Neural progenitor cell (in vitro differentiated cells): ENCODE results near the gene SCFD2. TPM values are rescaled to one million over a fixed set of nuclear protein-coding genes. Genes with fewer than 3 reads are reported as not detected.

Experiments
- DNase-seq: peaks from one replicate; pipeline ENCODE4 v3.0.0-alpha.2; 2016; ENCODE audit warnings: low spot score
- H2AFZ ChIP-seq: fragments of 200-600 bp; sonication (generic); replicated peaks from 2 replicates; pipeline ENCODE4 v1.6.1; 2016; ENCODE audit warnings: antibody characterized with exemption
- H3F3A ChIP-seq: fragments of 200-600 bp; sonication (generic); 2 replicates; pipeline ENCODE4 v1.6.1; 2016; ENCODE audit warnings: antibody characterized with exemption, low read depth
- H3K27ac ChIP-seq: fragments of 200-600 bp; sonication (generic); 2 replicates; pipeline ENCODE4 v1.5.1; 2016; ENCODE audit warnings: mild to moderate bottlenecking
- H3K27me3 ChIP-seq: fragments of 200-600 bp; sonication (generic); 2 replicates; pipeline ENCODE4 v1.6.1; 2016; ENCODE audit warnings: mild to moderate bottlenecking, moderate library complexity
- H3K36me3 ChIP-seq: fragments of 200-600 bp; sonication (generic); 2 replicates; pipeline ENCODE4 v1.5.1; 2016
- H3K4me1 ChIP-seq: fragments of 200-600 bp; sonication (generic); 2 replicates; pipeline ENCODE4 v1.6.1; 2016; ENCODE audit warnings: mixed run types
- H3K4me2 ChIP-seq: fragments of 200-600 bp; sonication (generic); 2 replicates; pipeline ENCODE4 v1.6.1; 2016
- H3K4me3 ChIP-seq: fragments of 200-600 bp; sonication (generic); 2 replicates; pipeline ENCODE4 v1.5.1; 2016
- H3K79me2 ChIP-seq: fragments of 200-600 bp; sonication (generic); 2 replicates; pipeline ENCODE4 v1.6.1; 2016; ENCODE audit warnings: low read depth
- H3K9ac ChIP-seq: fragments of 200-600 bp; sonication (generic); 2 replicates; pipeline ENCODE4 v1.6.1; 2016
- H3K9me3 ChIP-seq: fragments of 200-600 bp; sonication (generic); 2 replicates; pipeline ENCODE4 v1.5.1; 2016; ENCODE audit warnings: low read depth
- H4K20me1 ChIP-seq: fragments of 200-600 bp; sonication (generic); 2 replicates; pipeline ENCODE4 v1.6.1; 2016; ENCODE audit warnings: low read depth
- H3K27ac Mint-ChIP-seq: 3 replicates; pipeline ENCODE4 v1.8.0; 2021; ENCODE audit warnings: mixed read lengths
- H3K27me3 Mint-ChIP-seq: 2 replicates; pipeline ENCODE4 v1.8.0; 2022; ENCODE audit warnings: low read depth, mild to moderate bottlenecking, inconsistent platforms, moderate library complexity, mixed read lengths; ENCODE audit not compliant: insufficient read depth
- H3K36me3 Mint-ChIP-seq: 3 replicates; pipeline ENCODE4 v1.8.0; 2021; ENCODE audit warnings: mixed read lengths
- H3K4me1 Mint-ChIP-seq: 3 replicates; pipeline ENCODE4 v1.8.0; 2021; ENCODE audit warnings: mixed read lengths
- H3K4me3 Mint-ChIP-seq: 3 replicates; pipeline ENCODE4 v1.8.0; 2021; ENCODE audit warnings: mild to moderate bottlenecking, moderate library complexity, mixed read lengths
- H3K9me3 Mint-ChIP-seq: 3 replicates; pipeline ENCODE4 v1.8.0; 2020; ENCODE audit warnings: mixed read lengths
- CTCF ChIP-seq: fragments of 200-600 bp; sonication (generic); IDR thresholded peaks from 2 replicates; pipeline ENCODE4 v1.5.1; 2017; ENCODE audit warnings: antibody characterized with exemption, mild to moderate bottlenecking
- EZH2 ChIP-seq: fragments of 200-600 bp; sonication (generic); IDR thresholded peaks from 2 replicates; pipeline ENCODE4 v1.6.1; 2017; ENCODE audit warnings: antibody characterized with exemption, mild to moderate bottlenecking, moderate library complexity
- EZH2phosphoT487 ChIP-seq: fragments of 200-600 bp; sonication (generic); IDR thresholded peaks from 2 replicates; pipeline ENCODE4 v1.6.1; 2017; ENCODE audit warnings: antibody characterized with exemption
- total RNA-seq: library from RNA; depleted of rRNA; stranded (reverse); fragments of >200 nt; gene quantifications from 2 replicates; pipeline ENCODE4 v1.2.3, GENCODE V29; 2015; ENCODE audit warnings: low replicate concordance

SCFD2 gene
- total RNA-seq, 1 donor from 2014 or later = 4.8 TPM

GRCh38 chr4:53362093-53362492, 3.8 kb downstream of the SCFD2 start:
- Histone ChIP-seq H3K4me1 (peaks cover 8% of the 10 kb centered on the region), H3K36me3 (no peaks in the 10 kb centered on the region), H3K79me2 (no peaks in the 10 kb centered on the region), H3K4me3 (no peak overlapping the region), H3K4me2 (no peak overlapping the region), H2AFZ (no peak overlapping the region), H3F3A (peaks cover 5% of the 10 kb centered on the region), H3K9ac (no peak overlapping the region), H4K20me1 (no peaks in the 10 kb centered on the region), H3K9me3 (no peaks in the 10 kb centered on the region), H3K27me3 (peaks cover 7% of the 10 kb centered on the region), H3K27ac (no peak overlapping the region)
- TF ChIP-seq CTCF (no peak), EZH2 (no peak)
- Mint-ChIP-seq H3K36me3 (no peaks in the 10 kb centered on the region), H3K27me3 (no peaks in the 10 kb centered on the region), H3K4me1 (peaks cover 21% of the 10 kb centered on the region), H3K27ac (no peak overlapping the region), H3K9me3 (no peaks in the 10 kb centered on the region), H3K4me3 (no peak overlapping the region)
- DNase-seq = no peak

- H2AFZ ChIP-seq = no peak overlapping the region
- no peaks in the 10 kb centered on the region for H3K9me3 Mint-ChIP-seq
- no peak for TF ChIP-seq EZH2
- no peak for TF ChIP-seq CTCF
- TF ChIP-seq EZH2phosphoT487 = no peak
- H3K27ac Mint-ChIP-seq = no peak overlapping the region
- H3K27me3 Mint-ChIP-seq = no peaks in the 10 kb centered on the region
- H3K4me3 Mint-ChIP-seq = no peak overlapping the region
- H3K4me1 Mint-ChIP-seq = peaks cover 19% of the 10 kb centered on the region
- H3K27me3 ChIP-seq = peaks cover under 1% of the 10 kb centered on the region
- H3K36me3 ChIP-seq = no peaks in the 10 kb centered on the region
- no peak overlapping the region for H3K4me2 ChIP-seq
- no peak overlapping the region for H3K9ac ChIP-seq
- no peaks in the 10 kb centered on the region for H4K20me1 ChIP-seq
- H3K4me1 ChIP-seq = peaks cover 8% of the 10 kb centered on the region
- no peaks in the 10 kb centered on the region for H3K36me3 Mint-ChIP-seq
- no peaks in the 10 kb centered on the region for H3K79me2 ChIP-seq
- no peak overlapping the region for H3K4me3 ChIP-seq
- no peak for DNase-seq
- H3K27ac ChIP-seq = no peak overlapping the region
- no peaks in the 10 kb centered on the region for H3K9me3 ChIP-seq
- H3F3A ChIP-seq = peaks cover 5% of the 10 kb centered on the region
Measured at GRCh38 chr4:53361451-53361850, 4.4 kb downstream of the SCFD2 start.

- TF ChIP-seq EZH2phosphoT487 (no peak), CTCF (no peak), EZH2 (no peak)
- H2AFZ ChIP-seq = no peak overlapping the region
- no peaks in the 10 kb centered on the region for H4K20me1 ChIP-seq
Measured at GRCh38 chr4:53355930-53356521, 9.8 kb downstream of the SCFD2 start.

More at GRCh38 chr4:53355930-53356521, 9.8 kb downstream of the SCFD2 start:
- H3K36me3 ChIP-seq = no peaks in the 10 kb centered on the region
- H3K79me2 ChIP-seq = no peaks in the 10 kb centered on the region
- H3K9ac ChIP-seq = no peak overlapping the region
- no peak overlapping the region for H3K4me3 ChIP-seq
- no peaks in the 10 kb centered on the region for H3F3A ChIP-seq
- H3K27me3 ChIP-seq = no peaks in the 10 kb centered on the region
- Mint-ChIP-seq H3K36me3 (peaks cover 2% of the 10 kb centered on the region), H3K27me3 (no peaks in the 10 kb centered on the region), H3K27ac (no peak overlapping the region), H3K4me1 (no peaks in the 10 kb centered on the region), H3K9me3 (no peaks in the 10 kb centered on the region), H3K4me3 (no peak overlapping the region)
- H3K4me1 ChIP-seq = no peaks in the 10 kb centered on the region
- no peak overlapping the region for H3K4me2 ChIP-seq
- DNase-seq = no peak
- H3K9me3 ChIP-seq = no peaks in the 10 kb centered on the region
- no peak overlapping the region for H3K27ac ChIP-seq
